GM18907 (cell line): ENCODE measurements around the gene ENKUR.
A peak's percentile ranks its signal among the peaks of the same experiment; 100 is the strongest.

Experiments used
- ATAC-seq: cut with Tn5 transposase; IDR thresholded peaks from one replicate; pipeline ENCODE4 v1.9.1; 2021; ENCODE audit warnings: mild to moderate bottlenecking, moderate library complexity; ENCODE audit not compliant: unreplicated experiment

Gene ENKUR

GRCh38 chr10:24950439-24950838, 65.5 kb downstream of the ENKUR start:
- ATAC-seq: no peak

DNA sequence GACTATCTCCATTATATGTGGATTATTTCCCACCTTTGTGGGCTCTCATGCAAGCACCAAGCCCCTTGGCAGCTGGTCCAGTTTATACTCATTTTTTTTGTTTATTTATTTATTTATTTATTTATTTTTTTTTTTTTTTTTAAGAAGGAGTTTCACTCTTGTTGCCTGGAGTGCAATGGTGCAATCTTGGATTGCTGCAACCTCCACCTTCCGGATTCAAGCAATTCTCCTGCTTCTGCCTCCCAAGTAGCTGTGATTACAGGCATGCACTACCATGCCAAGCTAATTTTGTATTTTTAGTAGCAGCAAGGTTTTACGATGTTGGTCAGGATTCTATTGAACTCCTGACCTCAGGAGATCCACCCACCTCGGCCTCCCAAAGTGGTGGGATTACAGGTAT, 66.3 kb downstream of the ENKUR start:
- ATAC-seq: no peak

GRCh38 chr10:24947304-24948097, 68.5 kb downstream of the ENKUR start:
- peak; percentile 67 for ATAC-seq

GRCh38 chr10:24944512-24945255, 71.3 kb downstream of the ENKUR start:
- ATAC-seq: no peak

DNA sequence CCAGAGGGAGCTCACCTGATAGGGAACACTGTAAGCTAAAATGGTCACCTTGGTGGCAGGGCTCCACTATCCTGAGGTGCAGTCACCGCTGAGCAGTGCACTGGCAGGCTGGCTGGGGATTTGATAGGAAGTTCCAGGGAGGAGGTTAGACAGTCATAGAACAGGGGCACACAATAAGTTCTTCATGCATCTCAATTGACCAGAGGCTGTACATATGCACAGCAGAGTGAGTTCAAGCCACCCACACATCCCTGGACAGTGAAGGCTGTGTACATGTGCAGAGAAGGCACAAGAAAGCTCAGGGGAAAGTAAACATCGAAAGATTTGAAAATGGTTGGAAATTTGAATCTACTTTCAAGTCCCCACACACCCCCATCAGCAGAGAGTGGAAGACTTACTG, 77.4 kb downstream of the ENKUR start:
- ATAC-seq: no peak

- no peak for ATAC-seq
Observed at GRCh38 chr10:24938076-24938475, 77.9 kb downstream of the ENKUR start.

GRCh38 chr10:24935504-24936292, 80.3 kb downstream of the ENKUR start:
- ATAC-seq: no peak
